Fibroblast of the aortic adventitia (primary cell): Measurements from ENCODE around the gene PLEKHA1. TPM values are rescaled to one million over a fixed set of nuclear protein-coding genes. Genes with fewer than 3 reads are reported as not detected.
A peak's percentile ranks its signal among the peaks of the same experiment; 100 is the strongest.

Source experiments
- DNase-seq: peaks from one replicate; pipeline ENCODE4 v3.0.0-alpha.2; 2010; ENCODE audit warnings: low read depth
- H3K4me3 ChIP-seq: 2 replicates; pipeline ENCODE4 v1.5.1; 2011; ENCODE audit warnings: low read depth, mild to moderate bottlenecking, control low read depth, low read length, moderate library complexity
- total RNA-seq: library from RNA; depleted of rRNA; stranded (reverse); fragments of >200 nt; gene quantifications from 2 replicates; pipeline ENCODE4 v1.2.3, GENCODE V29; 2012; ENCODE audit warnings: low replicate concordance
- TF ChIP-seq, protein P1 (sequence below): IDR thresholded peaks from 2 replicates; pipeline ENCODE4 v1.5.1; 2011; ENCODE audit warnings: mild to moderate bottlenecking, low read length, control low read depth, inconsistent platforms; ENCODE audit not compliant: insufficient read depth

The PLEKHA1 gene
- total RNA-seq, 1 donor = 29.8 TPM

DNA sequence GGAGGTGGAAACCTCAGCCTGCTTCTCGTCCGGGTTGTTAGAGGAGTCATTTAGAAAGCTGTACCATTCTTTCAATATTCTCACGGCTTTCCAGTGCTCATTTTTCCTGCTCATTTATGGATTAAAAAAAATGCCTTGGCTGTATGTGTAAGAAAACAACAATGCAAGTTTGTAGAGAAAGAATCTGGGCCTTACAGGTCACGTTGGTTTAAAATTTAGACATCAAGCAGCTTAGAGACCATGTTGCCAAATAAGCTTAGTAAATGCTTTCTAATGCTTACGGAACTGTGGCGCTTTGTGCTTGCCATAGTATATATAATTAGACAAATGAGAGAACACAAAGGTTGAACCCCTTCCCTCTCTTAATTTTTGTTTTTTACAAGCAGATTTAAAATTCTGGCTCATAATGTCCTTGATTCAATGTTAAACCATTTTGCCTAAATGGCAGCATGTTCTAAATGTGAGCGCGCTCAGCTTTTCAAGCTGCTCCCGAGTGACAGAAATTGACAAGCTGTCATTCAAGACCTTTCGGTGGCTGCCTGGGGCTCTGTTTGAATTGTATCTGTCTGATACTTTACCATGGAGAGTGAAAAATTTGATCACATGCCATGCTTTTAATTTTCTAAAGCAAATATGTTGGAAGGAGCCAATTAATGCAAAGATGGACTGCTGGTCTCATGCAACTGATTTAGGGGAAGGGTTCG is 81.0 kb downstream of the PLEKHA1 start:
- DNase-seq = no peak
- TF ChIP-seq, protein P1, sequence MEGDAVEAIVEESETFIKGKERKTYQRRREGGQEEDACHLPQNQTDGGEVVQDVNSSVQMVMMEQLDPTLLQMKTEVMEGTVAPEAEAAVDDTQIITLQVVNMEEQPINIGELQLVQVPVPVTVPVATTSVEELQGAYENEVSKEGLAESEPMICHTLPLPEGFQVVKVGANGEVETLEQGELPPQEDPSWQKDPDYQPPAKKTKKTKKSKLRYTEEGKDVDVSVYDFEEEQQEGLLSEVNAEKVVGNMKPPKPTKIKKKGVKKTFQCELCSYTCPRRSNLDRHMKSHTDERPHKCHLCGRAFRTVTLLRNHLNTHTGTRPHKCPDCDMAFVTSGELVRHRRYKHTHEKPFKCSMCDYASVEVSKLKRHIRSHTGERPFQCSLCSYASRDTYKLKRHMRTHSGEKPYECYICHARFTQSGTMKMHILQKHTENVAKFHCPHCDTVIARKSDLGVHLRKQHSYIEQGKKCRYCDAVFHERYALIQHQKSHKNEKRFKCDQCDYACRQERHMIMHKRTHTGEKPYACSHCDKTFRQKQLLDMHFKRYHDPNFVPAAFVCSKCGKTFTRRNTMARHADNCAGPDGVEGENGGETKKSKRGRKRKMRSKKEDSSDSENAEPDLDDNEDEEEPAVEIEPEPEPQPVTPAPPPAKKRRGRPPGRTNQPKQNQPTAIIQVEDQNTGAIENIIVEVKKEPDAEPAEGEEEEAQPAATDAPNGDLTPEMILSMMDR = no peak
- H3K4me3 ChIP-seq = no peak overlapping the region

DNA sequence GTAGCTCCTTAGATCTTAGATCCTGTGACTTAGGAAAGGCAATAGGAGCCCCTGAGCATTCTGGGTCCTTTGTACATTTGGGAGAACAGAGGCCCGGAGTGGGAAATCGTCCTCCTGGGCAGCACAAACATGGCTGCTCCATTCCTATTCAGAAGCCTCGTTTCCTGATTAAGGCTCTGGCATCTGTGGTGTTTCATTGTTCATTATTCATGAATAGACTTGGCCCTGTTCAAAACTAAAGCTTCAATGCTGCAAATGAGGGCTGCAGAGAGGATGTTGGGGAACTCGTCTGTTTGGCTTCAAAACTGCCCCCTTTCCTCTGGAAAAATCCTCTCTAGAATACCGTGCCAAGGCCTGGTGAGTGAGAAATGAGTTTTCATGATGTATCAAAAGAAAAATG is 83.4 kb downstream of the PLEKHA1 start:
- DNase-seq = no peak
- TF ChIP-seq, protein P1 = no peak

DNA sequence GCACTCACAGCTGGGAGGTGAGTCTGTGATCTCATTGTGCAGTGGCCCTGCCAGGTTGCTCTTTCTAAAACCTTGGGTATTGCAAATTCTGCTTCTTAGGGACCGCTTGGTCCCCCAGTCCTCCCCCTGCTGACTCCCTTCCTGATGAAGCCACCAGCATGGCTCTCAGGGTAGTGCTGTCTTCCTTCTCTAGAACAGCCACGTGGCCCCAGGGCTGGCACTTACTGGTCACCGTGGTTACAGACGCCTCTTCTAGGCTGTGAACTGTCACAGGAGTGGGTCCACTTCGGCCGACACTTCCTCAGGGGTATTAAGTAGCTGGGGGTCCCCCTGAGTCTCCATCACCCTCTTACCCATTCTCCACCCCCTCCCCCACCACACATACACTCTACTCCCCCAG is 84.2 kb downstream of the PLEKHA1 start:
- DNase-seq = no peak
- H3K4me3 ChIP-seq = no peak overlapping the region
- TF ChIP-seq, protein P1 = no peak

More for the DNA sequence above, 83.4 kb downstream of the PLEKHA1 start:
- no peak overlapping the region for H3K4me3 ChIP-seq

DNA sequence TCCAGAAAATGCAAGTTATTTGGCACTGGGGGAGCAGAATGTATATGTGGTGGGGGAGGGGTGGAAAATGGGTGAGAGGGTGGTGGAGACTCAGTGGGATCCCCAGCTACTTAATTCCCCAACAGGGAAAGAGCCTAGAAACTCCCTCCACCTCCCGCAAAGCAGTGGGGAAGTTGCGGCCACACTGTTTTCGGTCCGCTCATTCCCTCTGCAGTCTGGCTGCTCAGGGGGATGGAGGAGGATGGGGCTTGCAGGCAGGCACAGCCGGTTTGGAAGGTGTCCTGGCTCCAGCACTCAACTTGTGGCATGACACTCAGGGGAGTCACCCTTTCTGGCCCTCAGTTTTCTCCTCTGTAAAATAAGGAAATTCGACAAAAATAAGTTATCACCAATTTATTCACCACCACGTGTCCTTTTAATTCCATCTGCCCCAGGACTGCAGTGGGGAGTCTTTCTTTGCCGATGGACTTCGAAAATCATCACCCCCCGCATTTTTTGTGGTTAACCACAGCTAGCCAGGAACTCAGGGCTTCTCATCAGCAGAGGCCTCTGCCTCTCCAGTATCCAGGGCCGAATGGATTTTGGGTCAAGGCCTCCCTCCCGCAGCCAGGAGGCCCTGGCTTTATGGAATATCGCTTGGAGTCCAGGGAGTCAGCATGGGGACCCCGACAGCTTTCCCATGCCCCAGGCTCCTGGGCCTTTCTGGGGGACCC is 85.2 kb downstream of the PLEKHA1 start:
- TF ChIP-seq, protein P1 = no peak
- peak; percentile 5 for DNase-seq
- H3K4me3 ChIP-seq = no peak overlapping the region

DNA sequence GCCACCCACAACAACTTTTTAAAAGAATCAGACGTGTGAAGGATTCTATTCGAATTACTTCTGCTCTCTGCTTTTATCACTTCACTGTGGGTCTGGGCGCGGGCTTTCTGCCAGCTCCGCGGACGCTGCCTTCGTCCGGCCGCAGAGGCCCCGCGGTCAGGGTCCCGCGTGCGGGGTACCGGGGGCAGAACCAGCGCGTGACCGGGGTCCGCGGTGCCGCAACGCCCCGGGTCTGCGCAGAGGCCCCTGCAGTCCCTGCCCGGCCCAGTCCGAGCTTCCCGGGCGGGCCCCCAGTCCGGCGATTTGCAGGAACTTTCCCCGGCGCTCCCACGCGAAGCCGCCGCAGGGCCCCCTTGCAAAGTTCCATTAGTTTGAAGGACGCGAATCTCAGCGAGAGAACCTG is 86.4 kb downstream of the PLEKHA1 start:
- TF ChIP-seq, protein P1 = no peak
- H3K4me3 ChIP-seq = peak overlapping the region; percentile 84
- peak; percentile 9 for DNase-seq

DNA sequence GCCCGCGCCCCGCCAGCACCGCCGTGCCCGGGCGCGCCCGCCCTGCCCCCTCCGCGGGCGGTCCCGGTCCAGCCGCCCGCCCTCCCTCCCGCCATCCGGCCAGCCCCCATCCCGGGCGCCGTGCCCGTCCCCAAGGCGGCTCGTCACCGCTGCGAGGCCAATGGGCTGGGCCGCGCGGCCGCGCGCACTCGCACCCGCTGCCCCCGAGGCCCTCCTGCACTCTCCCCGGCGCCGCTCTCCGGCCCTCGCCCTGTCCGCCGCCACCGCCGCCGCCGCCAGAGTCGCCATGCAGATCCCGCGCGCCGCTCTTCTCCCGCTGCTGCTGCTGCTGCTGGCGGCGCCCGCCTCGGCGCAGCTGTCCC is 86.8 kb downstream of the PLEKHA1 start, which contains the start of gene HTRA1:
TSS of gene HTRA1 (plus strand) at position 187 of the 362 bp plus-strand sequence. CDS start at position 287, 100 bp downstream.
- TF ChIP-seq, protein P1 = no peak
- peak within 1 kb of the TSS; percentile 84 for H3K4me3 ChIP-seq
- peak; percentile 64 for DNase-seq
